Measurements from ENCODE around the gene ZBTB32.
"Not testable (repeated sequence)": the region's sequence is repeated elsewhere in the genome, so short reads cannot be mapped to it uniquely, and the experiment has no call there.

ZBTB32 gene

GRCh38 chr19:35704218-35704617, at the start of gene ZBTB32:
Gene ZBTB32 (plus strand): TSS chr19:35704558. CDS start chr19:35714627, 10,069 bp downstream.
- no peak for DNase-seq

DNA sequence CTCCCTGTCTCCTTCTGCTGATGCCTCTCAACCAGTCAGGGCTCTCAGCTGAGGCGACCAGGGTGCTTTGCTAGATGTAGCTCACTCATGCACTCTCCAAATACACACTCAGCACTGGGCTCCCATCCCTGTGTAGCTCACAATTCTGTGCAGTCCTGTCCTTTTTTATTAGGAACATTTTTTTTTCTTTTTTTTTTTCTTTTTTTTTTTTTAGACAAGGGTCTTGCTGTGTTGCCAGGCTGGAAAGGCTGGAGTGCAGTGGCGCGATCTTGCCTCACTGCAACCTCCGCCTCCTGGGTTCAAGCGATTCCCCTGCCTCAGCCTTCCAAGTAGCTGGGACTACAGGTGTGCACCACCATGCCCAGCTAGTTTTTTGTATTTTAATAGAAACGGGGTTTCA, 49.5 kb upstream of the ZBTB32 start:
- DNase-seq, result not testable (repeated sequence)

- DNase-seq, result no peak
Measured at GRCh38 chr19:35655600-35655999, 48.8 kb upstream of the ZBTB32 start.

- no peak for DNase-seq
Measured at GRCh38 chr19:35656700-35657099, 47.7 kb upstream of the ZBTB32 start.

- DNase-seq, result no peak
Measured at GRCh38 chr19:35657904-35658700, 46.3 kb upstream of the ZBTB32 start.

GRCh38 chr19:35661995-35662340, 42.4 kb upstream of the ZBTB32 start:
- DNase-seq, result no peak

GRCh38 chr19:35663981-35664380, 40.4 kb upstream of the ZBTB32 start:
- DNase-seq, result no peak

- no peak for DNase-seq
Measured at GRCh38 chr19:35665157-35665556, 39.2 kb upstream of the ZBTB32 start.

DNA sequence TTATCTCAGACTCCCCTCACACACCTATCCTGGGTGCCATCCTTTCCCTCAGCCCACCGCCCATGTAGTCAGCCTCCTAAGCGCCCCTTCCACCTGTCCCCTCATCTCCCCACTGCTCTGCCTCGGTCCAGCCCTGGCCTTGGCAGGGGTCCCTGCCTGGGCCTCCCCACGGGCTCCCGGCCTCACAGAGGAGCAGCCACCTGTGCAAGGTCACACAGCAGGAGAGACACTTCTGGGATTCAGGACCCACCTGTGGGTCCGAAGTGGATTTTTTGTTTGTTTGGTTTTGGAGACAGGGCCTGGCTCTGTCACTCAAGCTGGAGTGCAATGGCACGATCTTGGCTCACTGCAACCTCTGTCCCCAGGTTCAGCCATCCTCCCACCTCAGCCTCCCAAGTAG, 38.8 kb upstream of the ZBTB32 start:
- no peak for DNase-seq

- DNase-seq, result no peak
Measured at GRCh38 chr19:35666251-35666913, 38.0 kb upstream of the ZBTB32 start, which contains the start of gene UPK1A. Gene UPK1A (plus strand): TSS chr19:35666517. CDS start chr19:35666813, 296 bp downstream.

- DNase-seq, result no peak
Measured at GRCh38 chr19:35669566-35669965, 34.8 kb upstream of the ZBTB32 start.

- DNase-seq, result no peak
Measured at GRCh38 chr19:35669974-35670373, 34.4 kb upstream of the ZBTB32 start.

- DNase-seq, result no peak
Measured at GRCh38 chr19:35670686-35671085, 33.7 kb upstream of the ZBTB32 start.

- DNase-seq, result no peak
Measured at GRCh38 chr19:35671818-35672217, 32.5 kb upstream of the ZBTB32 start.

DNA sequence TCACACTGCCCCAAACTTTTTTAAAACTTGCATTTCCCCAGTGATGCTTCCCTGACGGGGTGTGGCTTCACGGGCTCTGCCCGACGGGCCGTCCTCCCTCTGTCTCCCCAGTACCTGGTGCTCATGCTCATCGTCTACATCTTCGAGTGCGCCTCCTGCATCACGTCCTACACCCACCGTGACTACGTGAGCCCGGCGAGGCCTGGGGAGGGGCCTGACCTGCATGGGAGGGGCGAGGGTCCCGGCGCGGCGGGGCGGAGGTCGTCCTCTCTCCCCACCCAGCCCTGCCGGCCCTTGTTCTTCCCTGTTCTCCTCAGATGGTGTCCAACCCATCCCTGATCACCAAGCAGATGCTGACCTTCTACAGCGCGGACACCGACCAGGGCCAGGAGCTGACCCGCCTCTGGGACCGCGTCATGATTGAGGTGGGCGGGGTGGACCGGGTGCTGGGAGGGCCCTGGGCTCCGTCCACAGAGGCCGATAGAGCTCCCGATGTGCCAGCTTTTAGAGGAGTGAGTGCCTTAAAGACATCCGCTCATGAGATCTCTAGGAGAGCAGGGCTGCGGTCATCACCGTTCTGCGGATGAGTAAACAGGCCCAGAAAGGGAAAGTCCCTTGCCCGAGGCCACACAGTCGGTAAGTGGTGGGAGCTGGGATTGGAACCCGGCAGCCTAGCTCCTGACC, 31.1 kb upstream of the ZBTB32 start:
- DNase-seq, result peak; percentile 25 to 33

DNA sequence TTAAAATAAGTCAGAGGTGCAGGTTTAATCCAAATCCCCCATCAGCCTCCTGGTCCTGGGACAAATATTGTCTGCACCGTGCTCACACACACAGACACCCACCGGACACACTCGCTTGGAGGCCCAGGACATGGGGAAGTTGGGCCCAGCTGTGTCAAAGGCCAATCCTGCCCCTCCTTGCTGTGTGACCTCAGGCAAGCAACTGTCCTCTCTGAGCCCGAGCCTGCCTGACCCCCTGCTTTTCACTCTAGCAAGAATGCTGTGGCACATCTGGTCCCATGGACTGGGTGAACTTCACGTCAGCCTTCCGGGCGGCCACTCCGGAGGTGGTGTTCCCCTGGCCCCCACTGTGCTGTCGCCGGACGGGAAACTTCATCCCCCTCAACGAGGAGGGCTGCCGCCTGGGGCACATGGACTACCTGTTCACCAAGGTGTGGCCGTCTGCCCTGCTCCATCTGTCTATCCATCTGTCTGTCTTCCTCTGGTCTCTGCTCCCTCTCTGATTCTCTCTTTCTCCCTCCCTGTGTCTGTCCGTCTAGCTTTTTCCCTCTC, 28.7 kb upstream of the ZBTB32 start:
- no peak for DNase-seq

DNA sequence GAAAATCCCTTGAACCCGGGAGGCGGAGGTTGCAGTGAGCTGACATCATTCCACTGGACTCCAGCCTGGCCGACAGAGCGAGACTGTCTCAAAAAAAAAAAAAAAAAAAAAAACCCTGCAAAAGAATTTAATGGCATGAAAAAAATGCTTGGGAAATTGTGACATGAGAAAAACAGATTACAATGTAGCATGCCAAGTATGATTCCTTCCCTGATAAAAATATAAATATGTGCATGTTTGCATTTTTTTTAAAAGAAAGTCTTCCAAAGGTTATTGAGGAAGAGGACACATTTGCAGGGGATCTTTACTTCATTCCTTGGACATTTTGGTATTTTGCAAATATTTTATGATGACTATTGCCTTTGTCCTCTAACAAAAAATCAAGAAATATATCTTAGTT, 14.5 kb upstream of the ZBTB32 start:
- no peak for DNase-seq

GRCh38 chr19:35691106-35691505, 13.3 kb upstream of the ZBTB32 start:
- not testable (repeated sequence) for DNase-seq

DNA sequence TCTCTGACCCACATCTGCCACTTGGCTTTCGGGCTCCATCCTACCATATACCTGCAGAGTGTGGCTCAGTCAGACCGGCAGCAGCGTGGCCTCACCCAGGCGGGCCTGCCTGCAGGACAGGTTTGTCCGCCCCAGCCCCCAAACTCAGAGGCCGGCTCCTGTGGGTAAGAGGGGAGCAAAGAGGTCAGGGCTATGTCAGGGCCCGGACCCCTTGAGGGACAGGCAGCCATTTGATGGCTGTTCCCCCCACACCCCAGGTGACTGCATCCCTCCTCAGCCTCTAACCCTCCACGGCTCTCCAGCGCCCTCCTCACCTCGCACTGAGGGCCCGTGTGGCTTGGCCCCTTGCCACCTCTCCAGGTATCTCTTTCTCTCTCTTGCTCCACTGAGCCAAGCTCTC, 12.3 kb upstream of the ZBTB32 start:
- no peak for DNase-seq

DNA sequence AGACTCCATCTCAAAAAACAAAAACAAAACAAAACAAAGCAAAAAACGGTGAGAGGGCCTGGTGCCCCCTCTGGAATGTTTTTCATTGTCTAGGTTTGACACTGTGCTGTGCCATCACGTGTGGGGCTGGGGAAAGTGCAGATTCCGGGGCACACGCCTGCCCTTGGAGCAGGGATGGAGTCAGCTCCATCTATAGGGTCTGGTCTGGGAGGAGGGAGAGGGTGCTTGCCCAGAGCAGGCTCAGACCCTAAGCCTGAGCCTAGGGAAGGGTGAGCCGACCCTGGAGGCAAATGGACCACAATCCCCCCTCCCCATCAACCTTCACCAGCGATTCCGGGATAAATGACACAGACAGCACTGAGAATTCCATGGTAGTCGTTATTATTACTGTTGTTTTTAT, 10.9 kb upstream of the ZBTB32 start:
- DNase-seq, result no peak

- peak; percentile 86 to 95 for DNase-seq
Measured at GRCh38 chr19:35693835-35694599, 10.3 kb upstream of the ZBTB32 start.

DNA sequence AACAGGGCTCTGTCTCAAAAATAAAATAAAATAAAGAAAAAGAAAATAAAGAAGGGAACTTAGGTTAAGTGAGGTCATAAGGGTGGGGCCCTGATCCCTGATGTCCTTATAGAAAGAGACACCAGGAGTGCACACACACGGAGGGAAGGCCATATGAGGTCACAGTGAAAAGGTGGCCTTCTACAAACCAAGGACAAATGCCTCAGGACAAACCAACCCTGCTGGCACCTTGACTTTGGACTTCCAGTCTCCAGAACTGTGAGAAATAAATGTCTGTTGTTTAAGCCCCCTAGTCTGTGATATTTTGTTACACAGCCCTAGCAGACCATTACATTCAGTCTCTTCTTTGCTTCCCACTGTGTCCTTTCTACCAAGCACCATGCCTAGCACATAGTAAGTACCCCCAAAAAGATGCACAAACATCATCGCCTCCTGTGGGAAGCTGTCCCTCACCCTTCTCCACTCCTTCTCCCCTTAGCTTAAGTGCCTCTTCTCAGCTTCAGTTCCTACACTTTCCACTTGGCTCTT, 8.4 kb upstream of the ZBTB32 start:
- no peak for DNase-seq

DNA sequence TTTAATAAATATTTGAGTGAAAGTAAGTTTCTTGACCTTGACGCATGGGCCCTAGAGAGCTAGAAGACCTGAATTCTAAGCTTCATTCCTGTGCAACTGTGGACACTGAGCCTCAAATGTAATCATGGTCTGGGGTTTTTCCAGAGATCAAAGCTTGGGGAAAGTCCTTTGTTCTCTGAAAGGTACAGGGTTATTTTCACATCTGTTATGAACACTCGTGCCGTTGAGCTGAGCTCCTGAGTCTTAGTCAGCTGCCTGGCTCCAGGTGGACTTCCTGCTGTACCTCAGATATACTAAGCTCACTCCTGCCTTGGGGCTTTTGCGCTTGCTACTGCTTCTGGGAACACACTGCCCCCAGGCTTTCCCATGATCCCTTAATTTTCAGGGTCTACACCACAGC, 7.5 kb upstream of the ZBTB32 start:
- DNase-seq, result no peak

Data from activated CD4-positive, alpha-beta T cell treated with anti-CD3 and anti-CD28 coated beads for 4 hours (primary cell).